C4-2B (cell line): ENCODE measurements around the gene TRIM52.
A peak's percentile ranks its signal among the peaks of the same experiment; 100 is the strongest.

Experiments
- ZFX ChIP-seq: fragments of 450-650 bp; IDR thresholded peaks from 2 replicates; pipeline ENCODE4 v1.6.1; 2017
- TF ChIP-seq, protein P1 (sequence below): fragments of 450-650 bp; conservative IDR thresholded peaks from 2 replicates; pipeline ENCODE4 v1.5.1; 2017; ENCODE audit warnings: mild to moderate bottlenecking

- TF ChIP-seq, protein P1, sequence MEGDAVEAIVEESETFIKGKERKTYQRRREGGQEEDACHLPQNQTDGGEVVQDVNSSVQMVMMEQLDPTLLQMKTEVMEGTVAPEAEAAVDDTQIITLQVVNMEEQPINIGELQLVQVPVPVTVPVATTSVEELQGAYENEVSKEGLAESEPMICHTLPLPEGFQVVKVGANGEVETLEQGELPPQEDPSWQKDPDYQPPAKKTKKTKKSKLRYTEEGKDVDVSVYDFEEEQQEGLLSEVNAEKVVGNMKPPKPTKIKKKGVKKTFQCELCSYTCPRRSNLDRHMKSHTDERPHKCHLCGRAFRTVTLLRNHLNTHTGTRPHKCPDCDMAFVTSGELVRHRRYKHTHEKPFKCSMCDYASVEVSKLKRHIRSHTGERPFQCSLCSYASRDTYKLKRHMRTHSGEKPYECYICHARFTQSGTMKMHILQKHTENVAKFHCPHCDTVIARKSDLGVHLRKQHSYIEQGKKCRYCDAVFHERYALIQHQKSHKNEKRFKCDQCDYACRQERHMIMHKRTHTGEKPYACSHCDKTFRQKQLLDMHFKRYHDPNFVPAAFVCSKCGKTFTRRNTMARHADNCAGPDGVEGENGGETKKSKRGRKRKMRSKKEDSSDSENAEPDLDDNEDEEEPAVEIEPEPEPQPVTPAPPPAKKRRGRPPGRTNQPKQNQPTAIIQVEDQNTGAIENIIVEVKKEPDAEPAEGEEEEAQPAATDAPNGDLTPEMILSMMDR = no peak
- peak; percentile 100 for TF ChIP-seq ZFX
Observed at GRCh38 chr5:181261320-181262049, 542 bp upstream of the TRIM52 start.
